ENCODE data around the gene ANKRD34A.

Gene ANKRD34A

DNA sequence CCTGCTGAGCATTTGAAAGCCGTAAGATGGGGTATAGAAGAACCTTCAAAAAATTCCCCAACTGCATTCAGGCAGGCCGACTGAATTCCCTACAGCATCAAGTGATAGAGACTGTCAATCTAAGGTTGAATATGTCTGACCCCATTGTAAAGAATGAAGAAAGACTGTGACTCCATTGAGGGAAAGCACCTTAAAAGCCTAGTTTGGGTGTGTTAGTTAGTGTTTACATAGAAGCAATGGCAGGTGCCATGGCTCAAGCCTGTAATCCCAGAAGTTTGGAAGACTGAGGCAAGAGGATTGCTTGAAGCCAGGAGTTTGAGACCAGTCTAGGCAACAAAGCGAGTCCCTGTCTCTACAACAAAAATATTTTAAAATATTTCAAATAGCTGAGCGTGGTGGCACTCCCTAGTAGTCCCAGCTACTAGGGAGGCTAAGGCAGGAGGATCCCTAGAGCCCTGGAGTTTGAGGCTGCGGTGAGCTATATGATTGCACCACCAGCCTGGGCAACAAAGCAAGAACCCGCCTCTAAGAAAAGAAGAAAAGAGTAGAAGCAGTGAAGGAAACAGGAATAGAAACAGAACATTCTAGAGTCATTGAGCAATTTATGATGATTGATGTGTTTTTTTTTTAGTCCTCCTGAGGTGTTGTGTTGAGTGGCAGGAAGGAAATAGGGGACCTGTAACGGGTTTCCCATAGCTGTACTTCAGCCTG, 15.5 kb upstream of the ANKRD34A start:
- Histone ChIP-seq H3K36me3 (ENCODE audit: control insufficient read depth in 2 of 2, insufficient read depth in 1 of 2, low read length in 2 of 2) (no peaks in the 10 kb centered on the region), H3K9me3 (ENCODE audit: control insufficient read depth, insufficient read depth, low read depth, low read length) (no peaks in the 10 kb centered on the region), H3K4me3 (ENCODE audit: low read depth, low read length) (no peak overlapping the region), H3K27ac (ENCODE audit: extremely low read depth, low read depth, low read length) (peak overlapping the region; percentile 43), H3K4me1 (ENCODE audit: control insufficient read depth, insufficient read depth, low read length) (peaks cover 6% of the 10 kb centered on the region)
- TF ChIP-seq ZBTB21 (tag by site-specific recombination; IDR thresholded peaks at IDR 0.05) (no peak), ZEB2 (tag by site-specific recombination; IDR thresholded peaks at IDR 0.05) (0 out of 2 replicates have a peak, but pooled peaks have one; percentile 14), ZNF707 (tag by site-specific recombination; IDR thresholded peaks at IDR 0.05) (no peak), ZNF335 (tag by site-specific recombination; conservative IDR thresholded peaks at IDR 0.05) (peak; percentile 38; the same call in 1 of the 2 replicates), SETDB1 (IDR thresholded peaks at IDR 0.05; ENCODE audit: insufficient read length, low read length) (no peak)
- TF ChIP-seq, protein P1, sequence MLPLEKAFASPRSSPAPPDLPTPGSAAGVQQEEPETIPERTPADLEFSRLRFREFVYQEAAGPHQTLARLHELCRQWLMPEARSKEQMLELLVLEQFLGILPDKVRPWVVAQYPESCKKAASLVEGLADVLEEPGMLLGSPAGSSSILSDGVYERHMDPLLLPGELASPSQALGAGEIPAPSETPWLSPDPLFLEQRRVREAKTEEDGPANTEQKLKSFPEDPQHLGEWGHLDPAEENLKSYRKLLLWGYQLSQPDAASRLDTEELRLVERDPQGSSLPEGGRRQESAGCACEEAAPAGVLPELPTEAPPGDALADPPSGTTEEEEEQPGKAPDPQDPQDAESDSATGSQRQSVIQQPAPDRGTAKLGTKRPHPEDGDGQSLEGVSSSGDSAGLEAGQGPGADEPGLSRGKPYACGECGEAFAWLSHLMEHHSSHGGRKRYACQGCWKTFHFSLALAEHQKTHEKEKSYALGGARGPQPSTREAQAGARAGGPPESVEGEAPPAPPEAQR (tag by site-specific recombination; IDR thresholded peaks at IDR 0.05) = no peak
- CTCF ChIA-PET = interaction anchor here (0.6 to 6.8 kb wide), 13 partner anchors 11 to 135 kb away, joined by 3 to 227 read pairs (median 5); partner anchors contain the start of genes ANKRD34A, LIX1L, NUDT17 and POLR3GL
- POLR2A ChIA-PET = interaction anchor here (0.9 to 3.7 kb wide), 13 partner anchors 8 to 121 kb away, joined by 3 to 30 read pairs (median 5); partner anchors contain the start of genes ANKRD34A, LIX1L, PEX11B and PIAS3

DNA sequence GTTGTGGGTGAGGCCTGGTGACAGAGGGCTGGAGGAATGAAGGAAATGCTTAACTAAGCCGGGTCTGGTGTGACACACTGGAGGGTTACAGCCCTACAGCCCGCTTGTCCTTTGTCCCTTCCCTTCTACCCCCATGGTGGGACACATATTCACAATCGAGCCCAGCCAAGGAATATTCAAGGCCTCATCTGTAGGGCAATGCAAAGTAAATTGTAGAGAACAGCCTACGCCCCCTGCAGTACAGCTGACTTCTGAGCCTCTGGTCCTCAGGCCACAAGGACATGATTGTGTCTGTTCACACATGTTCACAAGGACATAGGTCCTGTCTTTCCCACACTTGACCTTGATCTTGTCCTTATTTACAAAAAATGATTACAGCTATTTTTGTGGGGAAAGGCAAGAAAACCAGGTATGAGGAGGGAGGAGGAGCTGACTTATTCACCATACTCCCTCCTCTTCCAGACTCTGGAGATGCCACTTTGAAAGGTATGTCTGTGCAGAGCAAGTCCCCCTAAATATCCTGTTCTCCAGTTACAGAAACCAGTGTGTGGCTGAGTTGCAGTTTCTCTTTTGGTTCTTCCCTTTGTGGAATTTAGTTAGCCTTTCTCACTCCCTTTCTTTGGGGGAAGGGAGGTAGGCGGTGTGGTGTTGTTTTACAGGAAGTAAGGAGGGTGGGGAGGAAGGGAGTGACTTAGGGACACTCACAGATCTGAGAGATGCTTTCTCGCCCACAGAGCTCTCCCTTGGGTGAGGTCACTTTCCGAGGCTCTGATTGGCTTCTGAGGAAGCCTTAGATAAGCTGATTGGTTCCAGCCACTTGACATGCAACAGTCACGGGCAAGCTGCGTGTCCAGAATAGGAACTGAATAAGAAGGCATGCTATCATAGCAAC, 14.7 kb upstream of the ANKRD34A start:
- peaks cover 6% of the 10 kb centered on the region for H3K4me1 ChIP-seq (ENCODE audit: control insufficient read depth, insufficient read depth, low read length)
- POLR2A ChIA-PET = interaction anchor here (0.5 to 3.7 kb wide), 16 partner anchors 9 to 121 kb away, joined by 3 to 30 read pairs (median 4); partner anchors contain the start of genes ANKRD34A, LIX1L, PEX11B and PIAS3
- H3K4me3 ChIP-seq (ENCODE audit: low read depth, low read length) = no peak overlapping the region
- TF ChIP-seq ZNF624 (tag by site-specific recombination; IDR thresholded peaks at IDR 0.05) (no peak), ZNF670 (tag by site-specific recombination; IDR thresholded peaks at IDR 0.05; ENCODE audit: low read depth) (no peak), ZNF776 (tag by site-specific recombination; IDR thresholded peaks at IDR 0.05; ENCODE audit: borderline replicate concordance) (no peak), ZNF544 (tag by site-specific recombination; IDR thresholded peaks at IDR 0.05) (no peak), SP2 (tag by site-specific recombination; IDR thresholded peaks at IDR 0.05) (peak; percentile 94), BCL11A (tag by site-specific recombination; IDR thresholded peaks at IDR 0.05; ENCODE audit: low read depth) (no peak), HOXA7 (CRISPR knock-in tag; IDR thresholded peaks at IDR 0.05; ENCODE audit: borderline replicate concordance) (no peak), SP7 (tag by site-specific recombination; IDR thresholded peaks at IDR 0.05) (peak; percentile 87), KLF7 (tag by site-specific recombination; IDR thresholded peaks at IDR 0.05; ENCODE audit: borderline replicate concordance) (no peak; the same call in 1 of the 2 replicates), OSR2 (tag by site-specific recombination; IDR thresholded peaks at IDR 0.05) (peak; percentile 51), ZNF175 (tag by site-specific recombination; IDR thresholded peaks at IDR 0.05) (no peak), ZNF701 (tag by site-specific recombination; IDR thresholded peaks at IDR 0.05) (no peak), ZBTB21 (tag by site-specific recombination; IDR thresholded peaks at IDR 0.05) (no peak), ZNF654 (tag by site-specific recombination; IDR thresholded peaks at IDR 0.05; ENCODE audit: low read depth) (0 out of 2 replicates have a peak, but pooled peaks have one; percentile 6), ZSCAN16 (tag by site-specific recombination; IDR thresholded peaks at IDR 0.05) (no peak), KLF16 (tag by site-specific recombination; IDR thresholded peaks at IDR 0.05) (peak; percentile 61; the same call in 1 of the 2 replicates), ZNF324 (tag by site-specific recombination; IDR thresholded peaks at IDR 0.05) (0 out of 2 replicates have a peak, but pooled peaks have one; percentile 12), ZNF629 (tag by site-specific recombination; IDR thresholded peaks at IDR 0.05) (peak; percentile 81), ZNF202 (tag by site-specific recombination; IDR thresholded peaks at IDR 0.05; ENCODE audit: borderline replicate concordance) (no peak)
- TF ChIP-seq, protein P2, sequence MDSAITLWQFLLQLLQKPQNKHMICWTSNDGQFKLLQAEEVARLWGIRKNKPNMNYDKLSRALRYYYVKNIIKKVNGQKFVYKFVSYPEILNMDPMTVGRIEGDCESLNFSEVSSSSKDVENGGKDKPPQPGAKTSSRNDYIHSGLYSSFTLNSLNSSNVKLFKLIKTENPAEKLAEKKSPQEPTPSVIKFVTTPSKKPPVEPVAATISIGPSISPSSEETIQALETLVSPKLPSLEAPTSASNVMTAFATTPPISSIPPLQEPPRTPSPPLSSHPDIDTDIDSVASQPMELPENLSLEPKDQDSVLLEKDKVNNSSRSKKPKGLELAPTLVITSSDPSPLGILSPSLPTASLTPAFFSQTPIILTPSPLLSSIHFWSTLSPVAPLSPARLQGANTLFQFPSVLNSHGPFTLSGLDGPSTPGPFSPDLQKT (IDR thresholded peaks at IDR 0.05; ENCODE audit: borderline replicate concordance, low read depth, low read length) = no peak
- TF ChIP-seq, protein P3, sequence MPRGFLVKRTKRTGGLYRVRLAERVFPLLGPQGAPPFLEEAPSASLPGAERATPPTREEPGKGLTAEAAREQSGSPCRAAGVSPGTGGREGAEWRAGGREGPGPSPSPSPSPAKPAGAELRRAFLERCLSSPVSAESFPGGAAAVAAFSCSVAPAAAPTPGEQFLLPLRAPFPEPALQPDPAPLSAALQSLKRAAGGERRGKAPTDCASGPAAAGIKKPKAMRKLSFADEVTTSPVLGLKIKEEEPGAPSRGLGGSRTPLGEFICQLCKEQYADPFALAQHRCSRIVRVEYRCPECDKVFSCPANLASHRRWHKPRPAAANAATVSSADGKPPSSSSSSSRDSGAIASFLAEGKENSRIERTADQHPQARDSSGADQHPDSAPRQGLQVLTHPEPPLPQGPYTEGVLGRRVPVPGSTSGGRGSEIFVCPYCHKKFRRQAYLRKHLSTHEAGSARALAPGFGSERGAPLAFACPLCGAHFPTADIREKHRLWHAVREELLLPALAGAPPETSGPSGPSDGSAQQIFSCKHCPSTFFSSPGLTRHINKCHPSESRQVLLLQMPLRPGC (tag by site-specific recombination; IDR thresholded peaks at IDR 0.05) = peak; percentile 80; the same call in 1 of the 2 replicates
- TF ChIP-seq, protein P4, sequence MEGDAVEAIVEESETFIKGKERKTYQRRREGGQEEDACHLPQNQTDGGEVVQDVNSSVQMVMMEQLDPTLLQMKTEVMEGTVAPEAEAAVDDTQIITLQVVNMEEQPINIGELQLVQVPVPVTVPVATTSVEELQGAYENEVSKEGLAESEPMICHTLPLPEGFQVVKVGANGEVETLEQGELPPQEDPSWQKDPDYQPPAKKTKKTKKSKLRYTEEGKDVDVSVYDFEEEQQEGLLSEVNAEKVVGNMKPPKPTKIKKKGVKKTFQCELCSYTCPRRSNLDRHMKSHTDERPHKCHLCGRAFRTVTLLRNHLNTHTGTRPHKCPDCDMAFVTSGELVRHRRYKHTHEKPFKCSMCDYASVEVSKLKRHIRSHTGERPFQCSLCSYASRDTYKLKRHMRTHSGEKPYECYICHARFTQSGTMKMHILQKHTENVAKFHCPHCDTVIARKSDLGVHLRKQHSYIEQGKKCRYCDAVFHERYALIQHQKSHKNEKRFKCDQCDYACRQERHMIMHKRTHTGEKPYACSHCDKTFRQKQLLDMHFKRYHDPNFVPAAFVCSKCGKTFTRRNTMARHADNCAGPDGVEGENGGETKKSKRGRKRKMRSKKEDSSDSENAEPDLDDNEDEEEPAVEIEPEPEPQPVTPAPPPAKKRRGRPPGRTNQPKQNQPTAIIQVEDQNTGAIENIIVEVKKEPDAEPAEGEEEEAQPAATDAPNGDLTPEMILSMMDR (tag by site-specific recombination; IDR thresholded peaks at IDR 0.05) = no peak; the same call in 1 of the 2 replicates

More for the DNA sequence above, 14.7 kb upstream of the ANKRD34A start:
- H3K9me3 ChIP-seq (ENCODE audit: control insufficient read depth, insufficient read depth, low read depth, low read length) = no peaks in the 10 kb centered on the region
- H3K36me3 ChIP-seq (ENCODE audit: control insufficient read depth in 2 of 2, insufficient read depth in 1 of 2, low read length in 2 of 2) = no peaks in the 10 kb centered on the region
- H3K27ac ChIP-seq (ENCODE audit: extremely low read depth, low read depth, low read length) = peak overlapping the region; percentile 60
- CTCF ChIA-PET = interaction anchor here (0.6 to 6.8 kb wide), 20 partner anchors 11 to 134 kb away, joined by 3 to 227 read pairs (median 3); partner anchors contain the start of genes ANKRD34A, LIX1L, NUDT17 and POLR3GL
